K562 (cell line): ENCODE measurements around the gene IL1RL2. TPM values are rescaled to one million over a fixed set of nuclear protein-coding genes. Genes with fewer than 3 reads are reported as not detected.

Experiments used
- ATAC-seq: fragments of 200-7000 bp; cut with Tn5 transposase; 3 replicates; pipeline ENCODE4 v1.9.1; 2020; ENCODE audit warnings: moderate library complexity
- BruUV-seq: library from RNA; stranded (reverse); fragments of 400-500 nt; replicated peaks from 2 replicates; lab custom pipeline; 2021; lab: Mats Ljungman, UMichigan
- CTCF ChIA-PET: fragments of 300-600 bp; formaldehyde crosslinking; extraction: SDS; loops from one replicate; lab custom pipeline; 2021; ENCODE audit warnings: low intra/inter-chr PET ratio; lab: Yijun Ruan, JAX
- POLR2A ChIA-PET: fragments of 300-600, 350-650 bp; sonication (Branson Sonifier 250); formaldehyde crosslinking; extraction: SDS; loops from one replicate; lab custom pipeline; 2021; ENCODE audit warnings: antibody characterized with exemption, inconsistent platforms; lab: Yijun Ruan, JAX
- DNase-seq, 4 experiments: peaks; one replicate each; pipeline versions ENCODE4 v3.0.0 to v3.0.0-alpha.2; 2011 to 2018; ENCODE audit warnings: low spot score in 3 of 4, mixed read lengths in 3 of 4; ENCODE audit errors: extremely low read depth in 1 of 4
- FAIRE-seq: peaks from 2 replicates; lab custom pipeline; 2011; peaks lifted over from hg19 to GRCh38; lab: Jason Lieb, UNC
- H2AFZ ChIP-seq: 2 replicates; pipeline ENCODE4 v1.6.0; 2011; ENCODE audit warnings: low read depth, low read length, control low read depth, inconsistent platforms
- H3K27ac ChIP-seq: fragments of 200-600 bp; 3 replicates; pipeline ENCODE4 v1.8.0; 2011; ENCODE audit warnings: low read depth, mild to moderate bottlenecking, control low read depth, inconsistent platforms, low read length, moderate library complexity, mixed read lengths; ENCODE audit errors: extremely low read depth
- H3K27me3 ChIP-seq, 2 experiments: fragments of 300-600 bp in 1 of 2; 2 replicates in 1 of 2; 3 replicates in 1 of 2; pipeline versions ENCODE4 v1.6.0 to v1.8.0; 2011; ENCODE audit warnings: inconsistent platforms in 2 of 2, low read length in 2 of 2, mild to moderate bottlenecking in 1 of 2, mixed read lengths in 1 of 2, moderate library complexity in 1 of 2; ENCODE audit not compliant: control insufficient read depth in 2 of 2, insufficient read depth in 2 of 2
- H3K36me3 ChIP-seq: fragments of 300-600 bp; 3 replicates; pipeline ENCODE4 v1.8.0; 2011; ENCODE audit warnings: mild to moderate bottlenecking, low read length, inconsistent platforms; ENCODE audit not compliant: control insufficient read depth, insufficient read depth
- H3K4me1 ChIP-seq, 2 experiments: fragments of 200-600 bp in 1 of 2; replicated peaks in 1 of 2; 2 replicates in 1 of 2; 3 replicates in 1 of 2; pipeline versions ENCODE4 v1.5.1 to v1.8.0; 2011; ENCODE audit warnings: inconsistent platforms in 2 of 2, low read length in 2 of 2, mild to moderate bottlenecking in 1 of 2, mixed read lengths in 1 of 2, moderate library complexity in 1 of 2; ENCODE audit not compliant: control insufficient read depth in 2 of 2, insufficient read depth in 2 of 2
- H3K4me2 ChIP-seq: 2 replicates; pipeline ENCODE4 v1.6.1; 2011; ENCODE audit warnings: low read length, control low read depth, inconsistent platforms, mixed read lengths; ENCODE audit not compliant: insufficient read depth
- H3K4me3 ChIP-seq: fragments of 200-600 bp; sonication (generic), shearing (Covaris generic); 2 replicates; pipeline ENCODE4 v1.5.1; 2016; ENCODE audit warnings: control low read depth, inconsistent platforms
- H3K79me2 ChIP-seq: fragments of 200-600 bp; 3 replicates; pipeline ENCODE4 v1.8.0; 2011; ENCODE audit warnings: low read length, inconsistent platforms; ENCODE audit not compliant: control insufficient read depth, insufficient read depth
- H3K9ac ChIP-seq, 2 experiments: 2 replicates each; pipeline versions ENCODE4 v1.6.0 to v1.6.1; 2011; ENCODE audit warnings: low read depth in 2 of 2, low read length in 2 of 2, control low read depth in 1 of 2, inconsistent platforms in 1 of 2, mild to moderate bottlenecking in 1 of 2, mixed read lengths in 1 of 2; ENCODE audit not compliant: insufficient read depth in 1 of 2
- H3K9me1 ChIP-seq: one replicate; pipeline ENCODE4 v1.6.0; 2011; ENCODE audit warnings: inconsistent platforms, mild to moderate bottlenecking, low read length, moderate library complexity; ENCODE audit not compliant: control insufficient read depth, insufficient read depth
- H3K9me3 ChIP-seq: replicated peaks from 2 replicates; pipeline ENCODE4 v1.5.1; 2011; ENCODE audit warnings: low read depth, low read length, inconsistent platforms; ENCODE audit not compliant: control insufficient read depth, insufficient read depth
- H4K20me1 ChIP-seq: replicated peaks from 2 replicates; pipeline ENCODE4 v1.6.1; 2011; ENCODE audit warnings: low read length, inconsistent platforms, mixed read lengths; ENCODE audit not compliant: control insufficient read depth, insufficient read depth
- CC2D1A ChIP-seq: fragments of 450-650 bp; IDR thresholded peaks from 2 replicates; pipeline ENCODE4 v1.6.1; 2017; ENCODE audit warnings: mild to moderate bottlenecking
- EP300 ChIP-seq: IDR thresholded peaks from 2 replicates; pipeline ENCODE4 v1.6.1; 2012; ENCODE audit warnings: low read length, improper control_type of control experiment
- FOXK2 ChIP-seq, 2 experiments: fragments of 450-650 bp; IDR thresholded peaks in 1 of 2; conservative IDR thresholded peaks in 1 of 2; 2 replicates each; pipeline ENCODE4 v1.6.1; 2016; ENCODE audit warnings: low read depth in 2 of 2, mild to moderate bottlenecking in 1 of 2
- NFIC ChIP-seq: fragments of 450-650 bp; IDR thresholded peaks from 2 replicates; pipeline ENCODE4 v1.6.1; 2017; ENCODE audit warnings: mild to moderate bottlenecking, inconsistent platforms
- PML ChIP-seq: IDR thresholded peaks from 2 replicates; pipeline ENCODE4 v1.6.1; 2012; ENCODE audit warnings: low read length, inconsistent platforms
- SOX6 ChIP-seq: fragments of 450-650 bp; IDR thresholded peaks from 2 replicates; pipeline ENCODE4 v1.6.1; 2014; ENCODE audit warnings: mild to moderate bottlenecking
- THAP7 ChIP-seq: fragments of 250-450 bp; sonication (Bioruptor Pico); IDR thresholded peaks from 2 replicates; pipeline ENCODE4 v1.5.0; 2021
- TSC22D4 ChIP-seq: fragments of 450-650 bp; IDR thresholded peaks from 2 replicates; pipeline ENCODE4 v1.6.1; 2016; ENCODE audit warnings: missing genetic modification characterization, missing biosample characterization, control low read depth
- UBTF ChIP-seq, 2 experiments: IDR thresholded peaks; 2 replicates each; pipeline ENCODE4 v1.6.1; 2012; ENCODE audit warnings: improper control_type of control experiment in 2 of 2, low read depth in 2 of 2, low read length in 2 of 2, borderline replicate concordance in 1 of 2
- ZSCAN32 ChIP-seq: fragments of 450-650 bp; formaldehyde crosslinking; IDR thresholded peaks from 2 replicates; pipeline ENCODE4 v1.4.0; 2020; ENCODE audit warnings: mild to moderate bottlenecking, moderate library complexity
- WGBS: fragments of 100-300 bp; shearing (Covaris generic); methylation state at CpG from one replicate; pipeline ENCODE4 v1.1.6; 2016; ENCODE audit warnings: low coverage, mixed read lengths; ENCODE audit not compliant: insufficient coverage; ENCODE audit errors: missing lambda C conversion rate; 5-methylcytosine and 5-hydroxymethylcytosine counted together
- in situ Hi-C: fragments of 300-500 bp; cut with MboI; formaldehyde crosslinking; loops from 4 replicates; pipeline ENCODE4 v1.15.0; 2018; ENCODE audit warnings: inconsistent platforms, mixed read lengths
- intact Hi-C: fragments of 100-400 bp; cut with micrococcal nuclease; formaldehyde crosslinking; loops from 2 replicates; pipeline ENCODE4 v1.14.2; 2022
- polyA plus RNA-seq, 8 experiments: library from polyadenylated mRNA; depleted of rRNA in 4 of 8; stranded (reverse) in 5 of 8; unstranded in 3 of 8; fragments of >200 nt; fragmentation: Nextera tagmentation in 2 of 8; fragmentation: Illumina TruSeq in 1 of 8; extraction: Ambion mirVana in 2 of 8; extraction: Trizol in 1 of 8; gene quantifications; 2 replicates each; pipeline versions ENCODE4 v1.2.1 to v1.2.3, GENCODE V29; 2011 to 2014; ENCODE audit warnings: inconsistent platforms in 1 of 8, missing spikeins in 1 of 8
- total RNA-seq, 7 experiments: library from RNA; depleted of rRNA in 6 of 7; stranded (reverse); fragments of >200 nt in 6 of 7; fragmentation: Illumina TruSeq in 2 of 7; extraction: Trizol in 2 of 7; gene quantifications; 2 replicates each; pipeline versions ENCODE4 v1.2.1 to v1.2.3, GENCODE V29; 2011 to 2021; ENCODE audit warnings: low replicate concordance in 1 of 7
- TF ChIP-seq, protein P1 (sequence below): IDR thresholded peaks from 2 replicates; pipeline ENCODE4 v1.6.1; 2012; ENCODE audit warnings: low read depth, low read length, improper control_type of control experiment, borderline replicate concordance
- TF ChIP-seq, protein P2 (sequence below), 2 experiments: fragments of 200-800 bp in 1 of 2; sonication (Bioruptor generic) in 1 of 2; sonication (generic) in 1 of 2; formaldehyde crosslinking in 1 of 2; IDR thresholded peaks in 1 of 2; conservative IDR thresholded peaks in 1 of 2; 2 replicates each; pipeline versions ENCODE4 v1.5.0 to v1.6.1; 2016 to 2020; ENCODE audit warnings: missing compliant biosample characterization in 1 of 2, missing genetic modification characterization in 1 of 2, missing genetic modification reagents in 1 of 2
- TF ChIP-seq, protein P3 (sequence below): sonication (generic); formaldehyde crosslinking; IDR thresholded peaks from 2 replicates; pipeline ENCODE4 v1.8.1; 2023; ENCODE audit warnings: mild to moderate bottlenecking, missing genetic modification reagents

Gene IL1RL2
- total and polyA plus RNA-seq, 9 of the 15 experiments (the other 6 are each of a cell fraction or from before 2014, with no cell fraction given), result not detected

DNA sequence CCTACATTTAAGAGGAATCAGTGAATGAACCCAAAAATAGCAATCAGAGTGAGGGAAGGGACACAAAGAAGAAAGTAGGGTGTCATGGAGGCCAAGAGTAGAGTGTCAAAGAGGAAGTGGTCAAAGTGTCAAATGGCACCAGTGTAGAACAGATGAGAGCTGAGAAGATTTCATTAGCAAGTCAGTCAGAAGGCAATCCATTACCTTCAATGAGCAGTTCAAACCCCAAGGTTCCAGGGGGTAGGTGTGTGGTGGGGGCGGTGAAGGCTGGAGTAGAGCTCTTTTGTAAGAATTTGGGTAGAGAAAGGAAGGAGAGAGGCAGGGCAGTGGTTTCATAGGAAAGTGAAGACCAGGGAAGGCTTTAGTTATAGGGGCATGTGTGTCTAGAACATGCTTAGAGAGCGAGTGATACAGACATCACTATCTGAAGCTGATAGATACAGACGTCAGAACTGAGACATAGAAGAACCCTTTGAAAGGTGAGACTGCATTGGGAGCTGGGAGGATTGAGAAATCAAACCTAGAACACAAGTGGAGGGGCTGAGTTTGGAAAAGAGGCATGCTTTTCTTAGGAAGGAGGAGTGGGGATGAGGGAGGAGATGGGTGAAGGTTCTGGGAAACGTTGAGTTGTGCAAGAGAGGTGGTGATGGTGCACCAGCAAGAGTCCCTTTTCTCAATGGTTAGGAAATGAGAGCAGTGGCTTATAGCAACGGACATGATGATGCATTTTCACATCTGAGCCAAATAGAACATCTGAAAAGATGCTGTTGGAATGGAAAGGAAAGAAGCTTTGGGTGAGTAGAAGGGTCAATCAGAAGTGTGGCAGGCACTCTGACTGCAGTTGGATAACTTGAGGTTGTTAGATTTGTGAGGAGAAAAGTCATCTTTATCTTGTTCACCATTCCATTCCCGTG lies 75.7 kb downstream of the IL1RL2 start:
- ChIA-PET POLR2A (no interaction called here), CTCF (no interaction called here)
- Histone ChIP-seq H3K27ac (no peak overlapping the region), H3K4me2 (no peak overlapping the region), H2AFZ (no peak overlapping the region), H3K36me3 (no peaks in the 10 kb centered on the region), H3K9me1 (no peaks in the 10 kb centered on the region), H3K27me3 (peaks cover 0 to 6% of the 10 kb centered on the region in 2 experiments; a peak in 2 of 5 replicates), H3K4me1 (no peaks in the 10 kb centered on the region; a peak in 1 of 5 replicates), H4K20me1 (no peaks in the 10 kb centered on the region), H3K9me3 (no peaks in the 10 kb centered on the region), H3K9ac (no peak overlapping the region), H3K4me3 (no peak overlapping the region), H3K79me2 (no peaks in the 10 kb centered on the region)
- in situ Hi-C loops (no loop called here), intact Hi-C loops (no loop called here)
- FAIRE-seq (no peak), ATAC-seq (no peak), DNase-seq (no peak)
- 2% methylated on average over 6 of the region's 6 CpGs for WGBS
- no TSS peak for BruUV-seq
- TF ChIP-seq, protein P1, sequence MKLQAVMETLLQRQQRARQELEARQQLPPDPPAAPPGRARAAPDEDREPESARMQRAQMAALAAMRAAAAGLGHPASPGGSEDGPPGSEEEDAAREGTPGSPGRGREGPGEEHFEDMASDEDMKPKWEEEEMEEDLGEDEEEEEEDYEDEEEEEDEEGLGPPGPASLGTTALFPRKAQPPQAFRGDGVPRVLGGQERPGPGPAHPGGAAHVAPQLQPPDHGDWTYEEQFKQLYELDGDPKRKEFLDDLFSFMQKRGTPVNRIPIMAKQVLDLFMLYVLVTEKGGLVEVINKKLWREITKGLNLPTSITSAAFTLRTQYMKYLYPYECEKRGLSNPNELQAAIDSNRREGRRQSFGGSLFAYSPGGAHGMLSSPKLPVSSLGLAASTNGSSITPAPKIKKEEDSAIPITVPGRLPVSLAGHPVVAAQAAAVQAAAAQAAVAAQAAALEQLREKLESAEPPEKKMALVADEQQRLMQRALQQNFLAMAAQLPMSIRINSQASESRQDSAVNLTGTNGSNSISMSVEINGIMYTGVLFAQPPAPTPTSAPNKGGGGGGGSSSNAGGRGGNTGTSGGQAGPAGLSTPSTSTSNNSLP, result no peak
- TF ChIP-seq EP300, result no peak
- TF ChIP-seq, protein P2, sequence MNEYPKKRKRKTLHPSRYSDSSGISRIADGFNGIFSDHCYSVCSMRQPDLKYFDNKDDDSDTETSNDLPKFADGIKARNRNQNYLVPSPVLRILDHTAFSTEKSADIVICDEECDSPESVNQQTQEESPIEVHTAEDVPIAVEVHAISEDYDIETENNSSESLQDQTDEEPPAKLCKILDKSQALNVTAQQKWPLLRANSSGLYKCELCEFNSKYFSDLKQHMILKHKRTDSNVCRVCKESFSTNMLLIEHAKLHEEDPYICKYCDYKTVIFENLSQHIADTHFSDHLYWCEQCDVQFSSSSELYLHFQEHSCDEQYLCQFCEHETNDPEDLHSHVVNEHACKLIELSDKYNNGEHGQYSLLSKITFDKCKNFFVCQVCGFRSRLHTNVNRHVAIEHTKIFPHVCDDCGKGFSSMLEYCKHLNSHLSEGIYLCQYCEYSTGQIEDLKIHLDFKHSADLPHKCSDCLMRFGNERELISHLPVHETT (CRISPR knock-in tag; conservative IDR thresholded peaks at IDR 0.05 in 1 of 2, IDR thresholded peaks at IDR 0.05 in 1 of 2), result no peak
- TF ChIP-seq SOX6, result no peak
- peak; percentile 50; the same call in 1 of the 2 replicates for TF ChIP-seq ZSCAN32 (CRISPR knock-in tag)
- TF ChIP-seq THAP7 (CRISPR knock-in tag), result no peak
- TF ChIP-seq, protein P3, sequence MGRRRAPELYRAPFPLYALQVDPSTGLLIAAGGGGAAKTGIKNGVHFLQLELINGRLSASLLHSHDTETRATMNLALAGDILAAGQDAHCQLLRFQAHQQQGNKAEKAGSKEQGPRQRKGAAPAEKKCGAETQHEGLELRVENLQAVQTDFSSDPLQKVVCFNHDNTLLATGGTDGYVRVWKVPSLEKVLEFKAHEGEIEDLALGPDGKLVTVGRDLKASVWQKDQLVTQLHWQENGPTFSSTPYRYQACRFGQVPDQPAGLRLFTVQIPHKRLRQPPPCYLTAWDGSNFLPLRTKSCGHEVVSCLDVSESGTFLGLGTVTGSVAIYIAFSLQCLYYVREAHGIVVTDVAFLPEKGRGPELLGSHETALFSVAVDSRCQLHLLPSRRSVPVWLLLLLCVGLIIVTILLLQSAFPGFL (CRISPR knock-in tag), result no peak
- no peak for TF ChIP-seq TSC22D4 (tag)
- no peak for TF ChIP-seq PML
- no peak for TF ChIP-seq UBTF (IDR thresholded peaks at IDR 0.05; ENCODE audit: borderline replicate concordance in 1 of 2, low read depth in 2 of 2, low read length in 2 of 2)
- no peak for TF ChIP-seq CC2D1A
- no peak for TF ChIP-seq FOXK2 (conservative IDR thresholded peaks at IDR 0.05 in 1 of 2, IDR thresholded peaks at IDR 0.05 in 1 of 2; ENCODE audit: low read depth in 2 of 2)
- TF ChIP-seq NFIC, result no peak
